ENCODE data around the gene HNF4A. TPM values are rescaled to one million over a fixed set of nuclear protein-coding genes. Genes with fewer than 3 reads are reported as not detected.
A peak's percentile ranks its signal among the peaks of the same experiment; 100 is the strongest.

The HNF4A gene
- total and polyA plus RNA-seq, 2 of the 13 experiments (the other 11 are each of a cell fraction or from before 2014, with no cell fraction given), result 80.9 to 169 TPM

- peak; percentile 89 for TF ChIP-seq NRL (CRISPR knock-in tag; IDR thresholded peaks at IDR 0.05; ENCODE audit: borderline replicate concordance)
- no peak for TF ChIP-seq ZNF484 (CRISPR knock-in tag; IDR thresholded peaks at IDR 0.05; ENCODE audit: borderline replicate concordance, low read depth)
- TF ChIP-seq ZNF331 (CRISPR knock-in tag; IDR thresholded peaks at IDR 0.05), result peak; percentile 96
- no peak; the same call in 1 of the 2 replicates for TF ChIP-seq ZNF326 (CRISPR knock-in tag; IDR thresholded peaks at IDR 0.05; ENCODE audit: borderline replicate concordance)
- peak; percentile 94 for TF ChIP-seq ZMYM3 (CRISPR knock-in tag; IDR thresholded peaks at IDR 0.05)
- peak; percentile 65; the same call in 1 of the 2 replicates for TF ChIP-seq ZNF615 (CRISPR knock-in tag; IDR thresholded peaks at IDR 0.05; ENCODE audit: borderline replicate concordance)
- TF ChIP-seq KDM1A (CRISPR knock-in tag; IDR thresholded peaks at IDR 0.05), result peak; percentile 93
- TF ChIP-seq ZNF274 (CRISPR knock-in tag; IDR thresholded peaks at IDR 0.05), result peak; percentile 64; the same call in 1 of the 2 replicates
- peak; percentile 66; the same call in 1 of the 2 replicates for TF ChIP-seq ZNF564 (CRISPR knock-in tag; IDR thresholded peaks at IDR 0.05)
- peak; percentile 89 for TF ChIP-seq ZNF687 (CRISPR knock-in tag; IDR thresholded peaks at IDR 0.05)
- no peak for TF ChIP-seq ZNF446 (CRISPR knock-in tag; IDR thresholded peaks at IDR 0.05)
- TF ChIP-seq ZNF790 (CRISPR knock-in tag; IDR thresholded peaks at IDR 0.05; ENCODE audit: borderline replicate concordance), result no peak
- TF ChIP-seq ZFP36L1 (CRISPR knock-in tag; IDR thresholded peaks at IDR 0.05), result 0 out of 2 replicates have a peak, but pooled peaks have one; percentile 41
- TF ChIP-seq, protein P1, sequence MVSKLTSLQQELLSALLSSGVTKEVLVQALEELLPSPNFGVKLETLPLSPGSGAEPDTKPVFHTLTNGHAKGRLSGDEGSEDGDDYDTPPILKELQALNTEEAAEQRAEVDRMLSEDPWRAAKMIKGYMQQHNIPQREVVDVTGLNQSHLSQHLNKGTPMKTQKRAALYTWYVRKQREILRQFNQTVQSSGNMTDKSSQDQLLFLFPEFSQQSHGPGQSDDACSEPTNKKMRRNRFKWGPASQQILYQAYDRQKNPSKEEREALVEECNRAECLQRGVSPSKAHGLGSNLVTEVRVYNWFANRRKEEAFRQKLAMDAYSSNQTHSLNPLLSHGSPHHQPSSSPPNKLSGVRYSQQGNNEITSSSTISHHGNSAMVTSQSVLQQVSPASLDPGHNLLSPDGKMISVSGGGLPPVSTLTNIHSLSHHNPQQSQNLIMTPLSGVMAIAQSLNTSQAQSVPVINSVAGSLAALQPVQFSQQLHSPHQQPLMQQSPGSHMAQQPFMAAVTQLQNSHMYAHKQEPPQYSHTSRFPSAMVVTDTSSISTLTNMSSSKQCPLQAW (CRISPR knock-in tag; IDR thresholded peaks at IDR 0.05), result peak; percentile 82
- TF ChIP-seq NCOA5 (CRISPR knock-in tag; IDR thresholded peaks at IDR 0.05), result no peak
- no peak for TF ChIP-seq ZBTB8A (CRISPR knock-in tag; IDR thresholded peaks at IDR 0.05; ENCODE audit: borderline replicate concordance, low read depth)
- peak; percentile 36; the same call in 1 of the 2 replicates for TF ChIP-seq ZNF570 (CRISPR knock-in tag; IDR thresholded peaks at IDR 0.05; ENCODE audit: borderline replicate concordance)
- no peak for TF ChIP-seq CAMTA2 (CRISPR knock-in tag; IDR thresholded peaks at IDR 0.05; ENCODE audit: borderline replicate concordance)
- TF ChIP-seq, protein P2, sequence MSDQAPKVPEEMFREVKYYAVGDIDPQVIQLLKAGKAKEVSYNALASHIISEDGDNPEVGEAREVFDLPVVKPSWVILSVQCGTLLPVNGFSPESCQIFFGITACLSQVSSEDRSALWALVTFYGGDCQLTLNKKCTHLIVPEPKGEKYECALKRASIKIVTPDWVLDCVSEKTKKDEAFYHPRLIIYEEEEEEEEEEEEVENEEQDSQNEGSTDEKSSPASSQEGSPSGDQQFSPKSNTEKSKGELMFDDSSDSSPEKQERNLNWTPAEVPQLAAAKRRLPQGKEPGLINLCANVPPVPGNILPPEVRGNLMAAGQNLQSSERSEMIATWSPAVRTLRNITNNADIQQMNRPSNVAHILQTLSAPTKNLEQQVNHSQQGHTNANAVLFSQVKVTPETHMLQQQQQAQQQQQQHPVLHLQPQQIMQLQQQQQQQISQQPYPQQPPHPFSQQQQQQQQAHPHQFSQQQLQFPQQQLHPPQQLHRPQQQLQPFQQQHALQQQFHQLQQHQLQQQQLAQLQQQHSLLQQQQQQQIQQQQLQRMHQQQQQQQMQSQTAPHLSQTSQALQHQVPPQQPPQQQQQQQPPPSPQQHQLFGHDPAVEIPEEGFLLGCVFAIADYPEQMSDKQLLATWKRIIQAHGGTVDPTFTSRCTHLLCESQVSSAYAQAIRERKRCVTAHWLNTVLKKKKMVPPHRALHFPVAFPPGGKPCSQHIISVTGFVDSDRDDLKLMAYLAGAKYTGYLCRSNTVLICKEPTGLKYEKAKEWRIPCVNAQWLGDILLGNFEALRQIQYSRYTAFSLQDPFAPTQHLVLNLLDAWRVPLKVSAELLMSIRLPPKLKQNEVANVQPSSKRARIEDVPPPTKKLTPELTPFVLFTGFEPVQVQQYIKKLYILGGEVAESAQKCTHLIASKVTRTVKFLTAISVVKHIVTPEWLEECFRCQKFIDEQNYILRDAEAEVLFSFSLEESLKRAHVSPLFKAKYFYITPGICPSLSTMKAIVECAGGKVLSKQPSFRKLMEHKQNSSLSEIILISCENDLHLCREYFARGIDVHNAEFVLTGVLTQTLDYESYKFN (CRISPR knock-in tag; conservative IDR thresholded peaks at IDR 0.05), result peak; percentile 91
- peak; percentile 65 for TF ChIP-seq NFYB (CRISPR knock-in tag; IDR thresholded peaks at IDR 0.05)
These were observed 72.9 kb downstream of the HNF4A start (continued) for GRCh38 chr20:44428174-44429016.
